Loucy (cell line): ENCODE measurements around the gene PARN.
"Not testable (repeated sequence)": the region's sequence is repeated elsewhere in the genome, so short reads cannot be mapped to it uniquely, and the experiment has no call there.

Experiments used
- H2AFZ ChIP-seq: fragments of 200-600 bp; sonication (generic); 2 replicates; pipeline ENCODE4 v1.6.0; 2016; ENCODE audit warnings: antibody characterized with exemption, mild to moderate bottlenecking, low read length, moderate library complexity
- H3F3A ChIP-seq: fragments of 200-600 bp; 2 replicates; pipeline ENCODE4 v1.6.0; 2016; ENCODE audit warnings: antibody characterized with exemption, low read depth, mild to moderate bottlenecking
- H3K27me3 ChIP-seq: fragments of 200-600 bp; sonication (generic); 2 replicates; pipeline ENCODE4 v1.6.1; 2014; ENCODE audit warnings: low read length, mild to moderate bottlenecking; ENCODE audit not compliant: insufficient read depth, poor library complexity, severe bottlenecking
- H3K36me3 ChIP-seq: fragments of 200-600 bp; sonication (generic); 2 replicates; pipeline ENCODE4 v1.6.1; 2016; ENCODE audit warnings: low read length; ENCODE audit not compliant: insufficient read depth
- H3K4me1 ChIP-seq: fragments of 200-600 bp; sonication (generic); 2 replicates; pipeline ENCODE4 v1.5.1; 2014; ENCODE audit warnings: low read length, mild to moderate bottlenecking; ENCODE audit not compliant: insufficient read depth, poor library complexity, severe bottlenecking
- H3K4me2 ChIP-seq: fragments of 200-600 bp; sonication (generic); 2 replicates; pipeline ENCODE4 v1.6.0; 2014; ENCODE audit warnings: antibody characterized with exemption, low read length, low read depth, mild to moderate bottlenecking; ENCODE audit not compliant: poor library complexity, severe bottlenecking
- H3K4me3 ChIP-seq: fragments of 200-600 bp; sonication (generic); 2 replicates; pipeline ENCODE4 v1.5.1; 2014; ENCODE audit warnings: low read length, mild to moderate bottlenecking, mixed read lengths; ENCODE audit not compliant: poor library complexity, severe bottlenecking
- H3K79me2 ChIP-seq: fragments of 200-600 bp; sonication (generic); 2 replicates; pipeline ENCODE4 v1.6.1; 2014; ENCODE audit warnings: low read length; ENCODE audit not compliant: insufficient read depth
- H3K9ac ChIP-seq: fragments of 200-600 bp; sonication (generic); 2 replicates; pipeline ENCODE4 v1.6.0; 2014; ENCODE audit warnings: mild to moderate bottlenecking, low read depth, low read length, moderate library complexity; ENCODE audit not compliant: poor library complexity, severe bottlenecking
- H3K9me2 ChIP-seq: fragments of 200-600 bp; sonication (generic); replicated peaks from 2 replicates; pipeline ENCODE4 v1.6.1; 2016; ENCODE audit warnings: low read depth, low read length, mixed read lengths
- H3K9me3 ChIP-seq: fragments of 200-600 bp; sonication (generic); 2 replicates; pipeline ENCODE4 v1.6.1; 2014; ENCODE audit warnings: mild to moderate bottlenecking, antibody characterized with exemption, low read length, low read depth; ENCODE audit not compliant: insufficient read depth
- H4K20me1 ChIP-seq: fragments of 200-600 bp; sonication (generic); 2 replicates; pipeline ENCODE4 v1.6.0; 2014; ENCODE audit warnings: antibody characterized with exemption, low read length, mild to moderate bottlenecking; ENCODE audit not compliant: insufficient read depth, poor library complexity, severe bottlenecking
- CTCF ChIP-seq: fragments of 200-600 bp; sonication (generic); conservative IDR thresholded peaks from 2 replicates; pipeline ENCODE4 v1.5.1; 2014; ENCODE audit warnings: mild to moderate bottlenecking, antibody characterized with exemption, low read length
- EZH2phosphoT487 ChIP-seq: fragments of 200-600 bp; IDR thresholded peaks from 2 replicates; pipeline ENCODE4 v1.6.1; 2018; ENCODE audit warnings: antibody characterized with exemption, mild to moderate bottlenecking, moderate library complexity, borderline replicate concordance

The PARN gene

GRCh38 chr16:14424595-14424994 lies 205.5 kb downstream of the PARN start:
- Histone ChIP-seq H3K4me2 (no peak overlapping the region), H3K4me3 (no peak overlapping the region), H3K9me2 (no peaks in the 10 kb centered on the region), H3K4me1 (no peaks in the 10 kb centered on the region), H3K27me3 (no peaks in the 10 kb centered on the region), H2AFZ (no peak overlapping the region), H4K20me1 (no peaks in the 10 kb centered on the region), H3K9ac (no peak overlapping the region), H3K9me3 (no peaks in the 10 kb centered on the region), H3K36me3 (no peaks in the 10 kb centered on the region), H3K79me2 (no peaks in the 10 kb centered on the region), H3F3A (no peaks in the 10 kb centered on the region)
- no peak for TF ChIP-seq CTCF
- no peak for TF ChIP-seq EZH2phosphoT487

GRCh38 chr16:14423344-14423743 lies 206.7 kb downstream of the PARN start:
- H3K79me2 ChIP-seq: no peaks in the 10 kb centered on the region
- H3K27me3 ChIP-seq: no peaks in the 10 kb centered on the region
- no peak overlapping the region for H3K9ac ChIP-seq
- no peak overlapping the region for H3K4me3 ChIP-seq
- H3K36me3 ChIP-seq: no peaks in the 10 kb centered on the region
- no peak overlapping the region for H2AFZ ChIP-seq
- no peaks in the 10 kb centered on the region for H3K9me3 ChIP-seq
- no peaks in the 10 kb centered on the region for H3K4me1 ChIP-seq
- no peak for TF ChIP-seq CTCF
- TF ChIP-seq EZH2phosphoT487: no peak
- no peak overlapping the region for H3K4me2 ChIP-seq
- H3F3A ChIP-seq: no peaks in the 10 kb centered on the region
- no peaks in the 10 kb centered on the region for H3K9me2 ChIP-seq
- no peaks in the 10 kb centered on the region for H4K20me1 ChIP-seq

GRCh38 chr16:14420721-14421488 lies 209.2 kb downstream of the PARN start:
- Histone ChIP-seq H3K9me3 (no peaks in the 10 kb centered on the region), H3K79me2 (no peaks in the 10 kb centered on the region), H3K4me1 (no peaks in the 10 kb centered on the region), H3K27me3 (no peaks in the 10 kb centered on the region), H3K4me2 (no peak overlapping the region), H3F3A (no peaks in the 10 kb centered on the region), H3K9me2 (no peaks in the 10 kb centered on the region), H2AFZ (no peak overlapping the region), H3K36me3 (no peaks in the 10 kb centered on the region), H3K9ac (no peak overlapping the region), H4K20me1 (no peaks in the 10 kb centered on the region), H3K4me3 (no peak overlapping the region)
- no peak for TF ChIP-seq CTCF
- no peak for TF ChIP-seq EZH2phosphoT487

- not testable (repeated sequence) for H3F3A ChIP-seq, H3K9ac ChIP-seq, H3K4me1 ChIP-seq, H3K36me3 ChIP-seq, H3K79me2 ChIP-seq, H3K27me3 ChIP-seq, H2AFZ ChIP-seq, H4K20me1 ChIP-seq, H3K9me2 ChIP-seq, H3K4me3 ChIP-seq, H3K9me3 ChIP-seq, H3K4me2 ChIP-seq
Measured at GRCh38 chr16:14420243-14420642, 209.8 kb downstream of the PARN start.
